Neural cell (in vitro differentiated cells): ENCODE results near the gene C17orf113.

ENCODE experiments used
- CTCF ChIP-seq: fragments of 450-650 bp; IDR thresholded peaks from 2 replicates; pipeline ENCODE4 v1.5.1; 2014; ENCODE audit warnings: antibody characterized with exemption, mild to moderate bottlenecking, moderate library complexity; ENCODE audit not compliant: poor library complexity, severe bottlenecking
- EZH2 ChIP-seq: fragments of 200-600, 300-800 bp; shearing (Covaris generic), sonication (generic); IDR thresholded peaks from 2 replicates; pipeline ENCODE4 v1.6.1; 2014; ENCODE audit warnings: antibody characterized with exemption, low read length, borderline replicate concordance, mild to moderate bottlenecking; ENCODE audit not compliant: insufficient read depth, poor library complexity, severe bottlenecking
- RAD21 ChIP-seq: fragments of 450-650 bp; conservative IDR thresholded peaks from 2 replicates; pipeline ENCODE4 v1.6.1; 2014; ENCODE audit warnings: antibody characterized with exemption, mild to moderate bottlenecking, moderate library complexity
- REST ChIP-seq: IDR thresholded peaks from 2 replicates; pipeline ENCODE4 v1.6.1; 2012; ENCODE audit warnings: borderline replicate concordance

DNA sequence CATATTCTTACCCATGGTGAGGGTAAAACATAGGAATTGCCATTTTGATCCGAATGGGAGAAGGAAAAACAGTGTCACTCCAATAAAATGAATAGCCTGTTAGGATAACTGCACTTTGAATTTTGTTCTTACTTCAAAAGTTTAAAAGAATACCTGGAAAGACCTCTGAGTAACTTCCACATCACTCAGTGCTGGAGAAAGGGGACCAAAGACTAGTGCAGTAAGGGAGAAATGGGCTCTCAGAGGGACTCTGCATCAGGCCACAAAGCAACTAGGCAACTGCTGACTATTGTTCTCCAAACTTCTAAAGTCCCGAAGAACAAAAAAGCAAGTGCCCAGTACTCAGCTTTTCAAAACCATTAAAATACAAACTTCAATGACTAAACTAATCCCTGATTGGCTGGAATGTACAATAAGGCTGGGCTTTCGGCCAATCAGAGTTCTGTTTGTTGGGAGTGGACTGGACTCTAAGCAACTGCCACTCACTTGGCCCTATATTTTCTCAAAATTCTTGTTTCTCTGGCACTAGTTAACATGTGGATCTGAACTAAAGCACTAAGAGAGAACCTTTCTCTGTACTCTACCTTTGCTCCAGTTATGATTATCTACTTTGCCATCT is 39.4 kb downstream of the C17orf113 start:
- TF ChIP-seq RAD21, result no peak
- no peak for TF ChIP-seq CTCF
- no peak for TF ChIP-seq REST
- TF ChIP-seq EZH2, result no peak
